Mesothelial cell of epicardium (in vitro differentiated cells): Measurements from ENCODE around the gene ZSCAN18. TPM values are rescaled to one million over a fixed set of nuclear protein-coding genes. Genes with fewer than 3 reads are reported as not detected.

Experiments
- DNase-seq, 2 experiments: peaks; one replicate each; pipeline ENCODE4 v3.0.0; 2021; ENCODE audit warnings: low spot score in 2 of 2; ENCODE audit not compliant: unreplicated experiment in 2 of 2
- H3K27ac Mint-ChIP-seq: 2 replicates; pipeline ENCODE4 v1.8.0; 2021; ENCODE audit warnings: mixed read lengths
- H3K27me3 Mint-ChIP-seq: 2 replicates; pipeline ENCODE4 v1.8.0; 2021; ENCODE audit warnings: low read depth, mixed read lengths
- H3K36me3 Mint-ChIP-seq: 2 replicates; pipeline ENCODE4 v1.8.0; 2021; ENCODE audit warnings: mixed read lengths
- H3K4me1 Mint-ChIP-seq: 2 replicates; pipeline ENCODE4 v1.8.0; 2021; ENCODE audit warnings: mixed read lengths
- H3K4me3 Mint-ChIP-seq: 2 replicates; pipeline ENCODE4 v1.8.0; 2021; ENCODE audit warnings: mild to moderate bottlenecking, moderate library complexity, mixed read lengths
- H3K9me3 Mint-ChIP-seq: 2 replicates; pipeline ENCODE4 v1.8.0; 2021; ENCODE audit warnings: mixed read lengths
- CTCF ChIP-seq: fragments of 200-600 bp; sonication (generic); IDR thresholded peaks from one replicate; pipeline ENCODE4 v1.5.0; 2021; ENCODE audit warnings: antibody characterized with exemption; ENCODE audit not compliant: unreplicated experiment
- total RNA-seq: library from RNA; stranded (reverse); gene quantifications from 3 replicates; pipeline ENCODE4 v1.2.1, GENCODE V29; 2021

The ZSCAN18 gene
- total RNA-seq, 1 donor from 2014 or later, result 85.9 TPM

GRCh38 chr19:58063712-58064111 lies 34.3 kb downstream of the ZSCAN18 start:
- Mint-ChIP-seq H3K27me3 (no peaks in the 10 kb centered on the region), H3K9me3 (peaks cover 69% of the 10 kb centered on the region), H3K36me3 (peaks cover 73% of the 10 kb centered on the region), H3K4me1 (peaks cover 3% of the 10 kb centered on the region), H3K4me3 (no peak overlapping the region), H3K27ac (no peak overlapping the region)
- no peak for TF ChIP-seq CTCF
- DNase-seq, result no peak

- Mint-ChIP-seq H3K36me3 (peaks cover 48% of the 10 kb centered on the region), H3K27ac (no peak overlapping the region), H3K9me3 (peaks cover 49% of the 10 kb centered on the region), H3K4me3 (peak overlapping the region; percentile 52), H3K27me3 (no peaks in the 10 kb centered on the region), H3K4me1 (peaks cover 3% of the 10 kb centered on the region)
- TF ChIP-seq CTCF, result no peak
- DNase-seq, result no peak
These were observed 37.8 kb downstream of the ZSCAN18 start for GRCh38 chr19:58060231-58060630.

GRCh38 chr19:58059671-58060078 lies 38.4 kb downstream of the ZSCAN18 start:
- Mint-ChIP-seq H3K4me3 (peak overlapping the region; percentile 75), H3K4me1 (peaks cover 3% of the 10 kb centered on the region), H3K27ac (no peak overlapping the region), H3K9me3 (peaks cover 47% of the 10 kb centered on the region), H3K27me3 (no peaks in the 10 kb centered on the region), H3K36me3 (peaks cover 44% of the 10 kb centered on the region)
- TF ChIP-seq CTCF, result no peak
- DNase-seq, result no peak

- H3K27ac Mint-ChIP-seq, result peak within 1 kb of the TSS; percentile 73
- DNase-seq, result peak; percentile 60 to 71
- peaks cover 44% of the 10 kb centered on the region for H3K36me3 Mint-ChIP-seq
- peak within 1 kb of the TSS; percentile 75 for H3K4me3 Mint-ChIP-seq
- no peak for TF ChIP-seq CTCF
- H3K9me3 Mint-ChIP-seq, result peaks cover 48% of the 10 kb centered on the region
- no peaks in the 10 kb centered on the region for H3K27me3 Mint-ChIP-seq
- peaks cover 3% of the 10 kb centered on the region for H3K4me1 Mint-ChIP-seq
These were observed 38.9 kb downstream of the ZSCAN18 start, which contains the start of gene ZNF135 for GRCh38 chr19:58059003-58059670. TSS of gene ZNF135 (plus strand) at chr19:58059282. CDS start at chr19:58060003, 721 bp downstream.

- peak overlapping the region; percentile 75 for H3K4me3 Mint-ChIP-seq
- TF ChIP-seq CTCF, result no peak
- H3K27ac Mint-ChIP-seq, result peak overlapping the region; percentile 73
- peaks cover 3% of the 10 kb centered on the region for H3K4me1 Mint-ChIP-seq
- no peaks in the 10 kb centered on the region for H3K27me3 Mint-ChIP-seq
- H3K36me3 Mint-ChIP-seq, result peaks cover 37% of the 10 kb centered on the region
- peaks cover 42% of the 10 kb centered on the region for H3K9me3 Mint-ChIP-seq
- DNase-seq, result no peak
These were observed 39.6 kb downstream of the ZSCAN18 start for GRCh38 chr19:58058467-58058866.

GRCh38 chr19:58056861-58057260 lies 41.2 kb downstream of the ZSCAN18 start:
- H3K36me3 Mint-ChIP-seq, result peaks cover 25% of the 10 kb centered on the region
- H3K9me3 Mint-ChIP-seq, result peaks cover 36% of the 10 kb centered on the region
- H3K27me3 Mint-ChIP-seq, result no peaks in the 10 kb centered on the region
- no peak for DNase-seq
- no peak for TF ChIP-seq CTCF
- H3K4me1 Mint-ChIP-seq, result peaks cover 3% of the 10 kb centered on the region
- no peak overlapping the region for H3K27ac Mint-ChIP-seq
- H3K4me3 Mint-ChIP-seq, result no peak overlapping the region
